KOPT-K1 (cell line): ENCODE measurements around the gene STK25.
"Not testable (repeated sequence)": the region's sequence is repeated elsewhere in the genome, so short reads cannot be mapped to it uniquely, and the experiment has no call there.

Experiments used
- H3K27ac ChIP-seq: fragments of 200-600 bp; sonication (generic); 2 replicates; pipeline ENCODE4 v1.5.1; 2016; ENCODE audit warnings: antibody characterized with exemption, mild to moderate bottlenecking, low read depth, low read length; ENCODE audit not compliant: poor library complexity, severe bottlenecking
- H3K36me3 ChIP-seq: fragments of 200-600 bp; sonication (generic); 2 replicates; pipeline ENCODE4 v1.5.1; 2017; ENCODE audit warnings: antibody characterized with exemption, mild to moderate bottlenecking, low read length, moderate library complexity; ENCODE audit not compliant: insufficient read depth
- H3K9me3 ChIP-seq: fragments of 200-600 bp; sonication (generic); 2 replicates; pipeline ENCODE4 v1.5.1; 2017; ENCODE audit warnings: antibody characterized with exemption, low read length, mild to moderate bottlenecking; ENCODE audit not compliant: insufficient read depth, poor library complexity, severe bottlenecking

Gene STK25

DNA sequence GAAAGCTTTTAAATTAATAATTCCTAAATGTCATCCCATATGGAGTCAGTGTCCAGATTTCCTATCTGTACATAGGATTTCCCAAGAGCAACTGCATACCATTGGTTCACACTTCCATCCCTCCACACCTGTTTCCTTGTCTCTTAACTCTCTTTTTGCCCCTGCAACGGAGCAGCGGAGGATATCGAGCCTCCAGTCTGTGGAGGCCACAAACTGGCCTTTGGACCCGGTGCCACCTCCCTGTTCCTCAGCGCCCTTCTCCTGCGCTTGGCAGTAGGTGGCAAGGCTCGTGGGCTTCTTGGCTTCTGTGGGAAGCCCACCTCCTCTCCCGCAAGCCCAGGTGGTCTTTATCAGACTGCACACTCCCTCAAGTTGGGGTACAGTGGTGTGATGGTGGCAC lies 23.8 kb upstream of the STK25 start:
- no peak overlapping the region for H3K27ac ChIP-seq
- H3K9me3 ChIP-seq, result no peaks in the 10 kb centered on the region
- no peaks in the 10 kb centered on the region for H3K36me3 ChIP-seq

DNA sequence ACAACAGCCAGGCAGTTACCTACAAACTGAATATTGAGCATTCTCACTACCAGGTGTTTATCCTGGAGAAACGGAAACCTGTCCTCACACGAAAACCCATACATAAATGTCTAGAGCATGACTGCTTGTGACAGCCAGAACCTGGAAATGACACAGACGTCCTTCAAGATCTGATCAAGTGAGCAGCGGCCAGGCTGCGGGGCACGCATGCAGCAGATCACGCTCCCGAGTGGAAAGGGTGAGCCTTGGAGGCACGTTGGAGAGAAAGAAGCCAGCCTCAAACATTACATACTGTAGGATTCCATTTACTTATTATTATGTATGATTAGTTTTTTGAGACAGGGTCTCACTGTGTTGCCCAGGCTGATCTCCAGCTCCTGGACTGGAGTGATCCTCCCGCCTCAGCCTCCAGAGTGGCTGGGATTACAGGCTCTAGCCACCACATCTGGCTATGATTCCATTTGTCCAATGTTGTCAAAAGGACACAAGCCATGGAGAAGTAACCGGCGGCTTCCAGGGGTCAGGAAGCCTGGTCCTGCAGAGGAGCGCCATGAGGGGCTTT lies 22.9 kb upstream of the STK25 start:
- Histone ChIP-seq H3K9me3 (peaks cover 6% of the 10 kb centered on the region), H3K36me3 (no peaks in the 10 kb centered on the region), H3K27ac (no peak overlapping the region)

DNA sequence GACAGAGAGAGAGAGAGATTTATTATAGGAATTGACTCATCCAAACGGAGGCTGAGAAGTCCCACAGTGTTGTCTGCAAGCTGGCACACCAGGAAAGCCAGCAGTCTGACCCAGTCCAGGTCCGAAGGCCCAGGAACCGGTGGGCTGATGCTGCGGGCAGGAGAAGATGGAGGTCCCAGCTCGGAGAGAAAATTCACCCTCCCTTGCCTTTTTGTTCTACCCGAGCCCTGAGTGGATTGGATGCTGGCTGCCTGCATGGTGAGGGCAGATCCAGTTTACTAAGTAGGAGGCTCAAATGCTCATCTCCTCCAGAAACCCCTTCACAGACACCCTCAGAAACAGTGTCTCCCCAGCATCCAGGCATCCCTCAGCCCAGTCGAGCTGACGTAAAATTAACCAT lies 22.2 kb upstream of the STK25 start:
- no peak overlapping the region for H3K27ac ChIP-seq
- peaks cover 12% of the 10 kb centered on the region for H3K9me3 ChIP-seq
- no peaks in the 10 kb centered on the region for H3K36me3 ChIP-seq

DNA sequence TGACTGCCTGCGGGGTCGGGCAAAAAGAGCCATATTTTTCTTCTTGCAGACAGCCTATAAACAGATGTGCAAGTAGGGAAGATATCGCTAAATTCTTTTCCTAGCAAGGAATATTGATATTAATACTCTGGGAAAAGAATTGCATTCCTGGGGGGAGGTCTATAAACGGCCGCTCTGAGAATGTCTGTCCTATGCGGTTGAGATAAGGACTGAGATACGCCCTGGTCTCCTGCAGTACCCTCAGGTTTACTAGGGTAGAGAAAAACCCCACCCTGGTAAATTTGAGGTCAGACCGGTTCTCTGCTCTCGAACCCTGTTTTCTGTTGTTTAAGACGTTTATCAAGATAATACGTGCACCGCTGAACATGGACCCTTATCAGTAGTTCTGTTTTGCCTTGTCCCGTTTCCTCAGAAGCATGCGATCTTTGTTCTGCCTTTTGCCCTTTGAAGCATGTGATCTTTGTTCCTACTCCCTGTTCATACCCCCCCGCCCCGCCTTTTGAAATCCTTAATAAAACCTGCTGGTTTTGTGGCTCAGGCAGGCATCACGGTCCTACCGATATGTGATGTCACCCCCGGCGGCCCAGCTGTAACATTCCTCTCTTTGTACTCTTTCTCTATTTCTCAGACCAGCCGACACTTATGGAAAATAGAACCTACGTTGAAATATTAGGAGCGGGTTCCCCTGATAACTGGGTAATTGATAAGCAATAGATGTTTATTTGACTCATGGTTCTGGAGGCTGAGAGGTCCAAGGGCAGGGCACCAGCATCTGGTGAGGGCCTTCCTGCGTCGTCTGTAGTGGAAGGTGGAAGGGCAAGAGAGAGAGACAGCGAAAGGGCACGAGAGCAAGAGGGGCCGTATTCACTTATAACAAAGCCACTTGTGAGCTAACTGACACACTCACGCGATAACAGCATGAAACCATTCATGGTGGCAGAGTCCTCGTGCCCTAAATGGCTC lies 17.7 kb upstream of the STK25 start:
- peaks cover 12% of the 10 kb centered on the region for H3K9me3 ChIP-seq
- H3K27ac ChIP-seq, H3K36me3 ChIP-seq: not testable (repeated sequence)

DNA sequence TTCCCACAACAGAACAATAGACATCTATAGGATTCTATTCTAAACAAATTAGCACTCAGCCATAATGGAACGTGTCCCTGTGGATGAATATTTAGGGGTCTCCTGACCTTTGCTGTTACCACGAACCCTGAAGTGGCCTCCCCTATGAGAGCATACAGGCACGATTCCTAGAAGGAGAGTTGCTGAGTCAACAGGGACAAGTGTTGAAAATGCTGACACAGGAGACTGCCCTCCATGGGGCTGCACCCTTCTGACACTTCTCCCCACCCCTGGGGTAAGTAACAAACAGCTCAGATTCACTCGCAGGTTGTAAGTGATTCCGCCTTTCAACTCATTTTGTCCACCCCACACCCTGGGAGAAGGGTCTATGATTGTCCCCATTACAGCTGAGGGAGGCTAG lies 14.1 kb upstream of the STK25 start:
- Histone ChIP-seq H3K9me3 (peaks cover 12% of the 10 kb centered on the region), H3K27ac (no peak overlapping the region), H3K36me3 (no peaks in the 10 kb centered on the region)

DNA sequence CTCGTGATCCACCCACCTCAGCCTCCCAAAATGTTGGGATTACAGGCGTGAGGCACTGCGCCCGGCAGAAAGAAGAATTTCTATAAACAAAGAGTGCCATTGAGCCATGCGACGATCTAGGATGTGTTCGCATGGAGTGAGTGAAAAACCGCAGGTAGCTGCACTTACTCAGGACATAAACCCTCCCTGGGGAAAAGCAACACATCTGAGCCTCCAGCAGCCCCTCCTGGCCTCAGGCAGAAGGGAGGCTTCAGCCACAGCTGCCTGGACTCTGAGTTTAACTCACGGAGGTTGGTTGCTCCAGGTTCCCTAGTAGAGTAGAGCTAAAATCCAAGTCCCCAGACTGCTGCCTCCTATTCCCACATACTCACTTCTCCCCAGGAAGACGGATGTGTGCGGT lies 11.3 kb upstream of the STK25 start:
- H3K36me3 ChIP-seq, result no peaks in the 10 kb centered on the region
- no peaks in the 10 kb centered on the region for H3K9me3 ChIP-seq
- no peak overlapping the region for H3K27ac ChIP-seq

DNA sequence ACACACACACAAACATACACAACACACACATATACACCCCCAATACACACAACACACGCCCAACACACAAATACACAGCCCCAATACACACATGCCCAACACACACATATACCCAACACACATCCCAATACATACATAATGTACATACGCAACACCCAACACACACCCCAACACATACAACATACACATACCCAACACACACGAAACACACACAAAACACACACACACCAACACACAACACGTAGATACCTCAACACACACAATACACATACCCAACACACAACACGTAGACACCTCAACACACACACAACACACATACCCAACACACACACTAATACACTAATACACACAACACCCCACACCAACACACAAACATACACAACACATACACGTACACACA lies 8.9 kb upstream of the STK25 start:
- H3K36me3 ChIP-seq, result no peaks in the 10 kb centered on the region
- H3K27ac ChIP-seq, result no peak overlapping the region
- no peaks in the 10 kb centered on the region for H3K9me3 ChIP-seq

DNA sequence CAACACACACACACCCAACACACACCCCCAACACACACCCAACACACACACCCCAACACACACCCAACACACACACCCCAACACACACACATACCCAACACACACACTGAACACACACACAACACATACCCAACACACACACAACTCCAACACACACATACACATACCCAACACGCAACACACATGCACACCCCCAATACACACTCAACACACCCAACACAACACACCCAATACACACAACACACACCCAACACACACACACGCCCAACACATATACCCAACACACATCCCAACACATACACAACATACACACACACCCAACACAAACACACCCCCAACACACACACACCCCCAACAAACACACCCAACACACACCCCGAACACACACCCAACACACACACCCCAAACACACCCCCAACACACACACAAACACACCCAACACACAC lies 8.2 kb upstream of the STK25 start:
- Histone ChIP-seq H3K9me3 (no peaks in the 10 kb centered on the region), H3K27ac (no peak overlapping the region), H3K36me3 (no peaks in the 10 kb centered on the region)

DNA sequence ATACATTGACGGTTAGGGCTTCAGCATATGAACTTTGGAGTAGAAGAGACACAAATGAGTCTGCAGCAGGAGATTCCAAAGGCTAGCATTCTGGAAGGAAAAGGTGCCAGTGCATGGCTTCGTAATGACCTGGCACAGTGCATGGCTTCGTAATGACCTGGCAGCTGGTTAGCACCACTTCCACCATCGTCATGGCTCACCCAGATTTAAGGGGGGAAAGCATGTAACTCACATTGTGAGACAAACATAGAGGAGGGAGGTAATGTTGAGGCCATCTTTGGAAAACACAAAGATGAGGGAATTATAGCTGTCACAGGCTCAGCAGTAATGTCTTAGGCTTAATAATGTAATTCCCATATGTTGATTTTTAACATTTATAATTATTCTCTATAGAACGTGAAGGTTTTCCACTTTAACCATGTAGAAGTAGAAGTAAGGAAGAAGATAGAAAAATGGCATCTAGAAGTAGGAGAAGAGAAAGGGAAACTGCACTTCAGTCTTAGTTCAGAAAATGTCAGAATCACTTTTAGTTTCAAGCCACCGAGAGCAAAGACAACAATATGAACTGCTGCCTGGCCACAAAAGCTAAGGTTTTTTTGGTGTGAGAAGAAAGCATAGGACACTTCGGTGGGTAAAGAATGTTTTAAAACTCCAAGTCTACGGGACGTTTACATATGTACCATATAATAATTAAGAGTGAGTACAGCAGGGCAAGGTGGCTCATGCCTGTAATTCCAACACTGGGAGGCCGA lies 6.8 kb upstream of the STK25 start:
- no peaks in the 10 kb centered on the region for H3K9me3 ChIP-seq
- no peak overlapping the region for H3K27ac ChIP-seq
- H3K36me3 ChIP-seq, result no peaks in the 10 kb centered on the region

DNA sequence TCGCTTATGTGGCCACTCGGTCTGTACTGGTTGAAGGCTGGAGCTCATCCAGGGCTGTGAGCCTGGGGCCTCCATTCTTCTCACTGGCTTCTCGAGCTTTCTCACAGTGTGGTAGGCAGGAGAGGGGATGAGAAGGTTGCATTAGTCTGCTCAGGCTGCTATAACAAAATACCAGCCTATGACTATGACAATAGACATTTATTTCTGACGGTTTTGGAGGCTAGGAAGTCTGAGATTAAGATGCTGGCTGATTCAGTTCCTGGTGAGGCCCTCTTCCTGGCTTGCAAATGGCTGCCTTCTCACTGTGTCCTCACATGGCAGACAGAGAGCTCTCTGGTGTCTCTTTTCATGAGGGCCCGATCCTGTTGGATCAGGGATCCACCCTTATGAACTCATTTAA lies 6.2 kb upstream of the STK25 start:
- Histone ChIP-seq H3K9me3 (no peaks in the 10 kb centered on the region), H3K27ac (no peak overlapping the region), H3K36me3 (no peaks in the 10 kb centered on the region)

DNA sequence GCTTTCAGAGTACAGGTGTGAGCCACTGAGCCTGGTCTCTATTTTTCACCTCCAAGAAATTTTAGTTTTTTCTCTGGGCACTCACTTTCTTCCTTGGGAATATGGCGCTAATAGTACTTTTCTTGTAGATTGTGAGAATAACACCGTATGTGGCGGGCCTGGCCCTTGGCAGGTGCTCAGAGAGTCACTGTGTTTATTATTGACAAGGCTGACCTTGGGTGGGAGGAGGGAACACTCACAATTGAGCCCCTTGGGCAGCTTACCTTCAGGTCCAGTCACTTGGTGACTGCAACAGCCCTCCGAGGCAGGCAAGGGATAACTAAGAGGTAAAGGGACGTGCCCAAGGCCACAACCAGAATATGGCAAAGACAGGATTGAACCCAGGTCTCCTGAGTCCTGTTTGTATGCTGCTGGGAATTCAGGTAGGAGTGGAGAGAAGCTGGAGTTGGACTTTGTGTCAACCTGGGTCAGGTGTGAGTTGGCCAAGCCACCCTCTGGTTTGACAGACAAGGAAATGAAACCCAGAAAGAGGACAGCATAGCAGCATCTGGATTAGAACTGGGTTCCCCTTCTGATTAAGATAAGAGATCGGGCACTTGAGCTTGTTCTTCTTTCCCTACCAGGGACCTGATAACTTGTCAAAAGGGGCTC lies 2.8 kb upstream of the STK25 start:
- no peaks in the 10 kb centered on the region for H3K36me3 ChIP-seq
- H3K9me3 ChIP-seq, result no peaks in the 10 kb centered on the region
- no peak overlapping the region for H3K27ac ChIP-seq

DNA sequence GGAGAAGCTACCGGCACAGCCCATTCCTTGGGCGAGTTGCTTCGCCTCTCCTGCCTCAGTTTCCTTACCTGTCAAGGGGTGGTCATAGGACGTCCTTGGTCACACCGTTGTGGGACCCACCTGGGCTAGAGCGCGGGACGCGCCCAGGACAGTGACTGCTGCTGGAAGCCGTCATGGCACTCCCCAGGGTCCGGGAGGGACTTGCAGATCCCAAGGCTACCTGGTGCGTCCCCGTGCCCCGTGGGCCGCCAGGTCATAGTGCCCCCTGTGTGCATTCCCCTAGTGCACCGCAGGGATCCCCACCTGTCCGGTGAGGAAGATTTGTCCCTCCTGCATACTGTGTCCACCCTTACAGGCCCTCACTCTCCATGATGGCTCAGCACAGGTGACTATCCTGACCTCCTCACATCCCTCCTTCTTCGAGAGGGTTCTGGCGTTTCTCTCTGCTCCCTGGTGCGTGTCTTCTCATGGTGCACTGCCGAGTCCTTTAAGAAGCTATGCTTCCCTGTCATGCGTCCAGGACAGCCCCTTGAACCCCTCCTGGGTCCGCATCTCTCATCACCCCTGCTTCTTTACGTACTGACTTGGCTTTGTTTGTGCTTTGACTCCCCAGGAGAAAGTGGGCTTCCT lies 886 bp upstream of the STK25 start:
- peak overlapping the region; percentile 84 for H3K27ac ChIP-seq
- no peaks in the 10 kb centered on the region for H3K9me3 ChIP-seq
- peaks cover 1% of the 10 kb centered on the region for H3K36me3 ChIP-seq

DNA sequence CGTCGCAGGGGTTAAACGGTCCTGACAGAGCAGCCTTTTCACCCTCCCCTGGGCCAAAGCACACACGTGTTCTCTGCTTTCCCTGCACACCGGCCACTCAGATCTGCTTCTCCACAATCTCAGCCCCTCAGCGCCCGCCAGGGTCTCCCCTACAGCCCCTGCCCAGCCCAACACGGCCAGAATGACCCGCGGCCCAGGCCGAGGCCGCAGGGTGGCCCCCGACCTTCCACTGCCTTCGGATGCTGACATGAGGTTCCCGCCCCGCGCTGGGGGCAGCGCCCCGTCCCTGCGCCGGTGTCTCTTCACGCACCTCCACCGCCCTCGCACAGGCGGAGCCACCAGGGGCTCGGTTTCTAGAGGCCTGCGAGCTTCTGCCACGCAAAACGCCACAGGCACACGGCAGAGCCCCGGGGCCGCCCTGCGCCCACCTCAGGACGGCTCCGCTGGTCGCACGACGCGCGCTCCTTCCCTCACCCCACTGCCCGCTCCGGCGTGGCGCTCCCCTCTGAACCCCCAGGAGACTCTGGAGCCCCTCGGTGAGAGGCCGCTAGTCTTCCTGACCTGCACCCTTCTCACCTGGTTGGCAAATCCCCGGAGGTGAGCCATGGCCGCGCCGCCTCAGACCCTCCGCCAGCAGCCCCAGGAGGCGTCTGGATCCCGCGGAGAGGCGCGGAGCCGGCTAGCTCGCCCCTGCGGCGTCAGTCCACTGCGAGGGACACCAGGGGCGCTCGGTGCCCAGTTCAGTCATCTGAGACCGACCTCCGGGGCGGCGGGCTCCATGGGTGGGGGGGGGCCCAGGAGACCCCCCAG lies 749 bp downstream of the STK25 start:
- Histone ChIP-seq H3K36me3 (peaks cover 7% of the 10 kb centered on the region), H3K27ac (peak overlapping the region; percentile 84), H3K9me3 (no peaks in the 10 kb centered on the region)
